ENCODE data around the gene TAS2R40. TPM values are rescaled to one million over a fixed set of nuclear protein-coding genes. Genes with fewer than 3 reads are reported as not detected.
"Not testable (repeated sequence)": the region's sequence is repeated elsewhere in the genome, so short reads cannot be mapped to it uniquely, and the experiment has no call there.

Gene TAS2R40
- polyA plus RNA-seq (2013, experiment 1 of 2; ENCODE audit: insufficient read length), result not detected
- not detected for polyA plus RNA-seq (2013, experiment 2 of 2; ENCODE audit: insufficient read length)

GRCh38 chr7:143221737-143222136 lies at the start of gene TAS2R40:
TSS of gene TAS2R40 (plus strand) at chr7:143222037. CDS start at chr7:143222079, 42 bp downstream.
- DNase-seq, result no peak

DNA sequence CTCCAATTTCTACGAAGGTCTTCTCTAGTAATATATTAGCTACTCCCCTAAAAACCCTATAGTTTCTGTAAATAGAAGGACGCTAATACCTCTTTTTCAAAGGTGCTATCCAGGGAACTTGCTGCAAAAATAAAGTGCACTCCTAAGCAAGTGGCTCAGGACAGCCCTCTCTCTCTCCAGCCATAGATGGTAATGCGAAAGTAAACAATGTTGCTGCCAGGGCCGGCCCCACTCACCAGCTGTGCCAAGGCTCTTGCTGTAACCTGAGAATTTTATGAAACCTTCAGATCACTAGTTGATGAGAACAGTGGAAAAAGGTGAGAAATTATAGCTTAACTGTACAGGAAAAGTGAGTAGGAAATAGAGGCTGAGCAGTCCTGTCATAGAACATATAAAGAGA lies 49.5 kb upstream of the TAS2R40 start:
- no peak for DNase-seq

DNA sequence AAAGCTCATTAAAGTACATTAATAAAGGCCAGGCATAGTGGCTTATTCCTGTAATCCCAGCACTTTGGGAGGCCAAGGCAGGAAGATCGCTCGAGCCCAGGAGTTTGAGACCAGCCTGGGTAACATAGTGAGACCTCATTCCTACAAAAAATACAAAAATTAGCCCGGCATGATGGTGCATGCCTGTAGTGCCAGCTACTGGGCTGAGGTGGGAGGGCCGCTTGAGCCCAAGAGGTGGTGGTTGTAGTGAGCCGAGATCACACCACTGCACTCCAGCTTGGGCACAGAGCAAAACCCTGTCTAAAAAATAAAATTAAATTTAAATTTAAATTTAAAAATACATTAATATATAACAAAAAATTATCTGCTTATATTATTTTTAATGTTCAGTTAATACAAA lies 45.7 kb upstream of the TAS2R40 start:
- no peak for DNase-seq

DNA sequence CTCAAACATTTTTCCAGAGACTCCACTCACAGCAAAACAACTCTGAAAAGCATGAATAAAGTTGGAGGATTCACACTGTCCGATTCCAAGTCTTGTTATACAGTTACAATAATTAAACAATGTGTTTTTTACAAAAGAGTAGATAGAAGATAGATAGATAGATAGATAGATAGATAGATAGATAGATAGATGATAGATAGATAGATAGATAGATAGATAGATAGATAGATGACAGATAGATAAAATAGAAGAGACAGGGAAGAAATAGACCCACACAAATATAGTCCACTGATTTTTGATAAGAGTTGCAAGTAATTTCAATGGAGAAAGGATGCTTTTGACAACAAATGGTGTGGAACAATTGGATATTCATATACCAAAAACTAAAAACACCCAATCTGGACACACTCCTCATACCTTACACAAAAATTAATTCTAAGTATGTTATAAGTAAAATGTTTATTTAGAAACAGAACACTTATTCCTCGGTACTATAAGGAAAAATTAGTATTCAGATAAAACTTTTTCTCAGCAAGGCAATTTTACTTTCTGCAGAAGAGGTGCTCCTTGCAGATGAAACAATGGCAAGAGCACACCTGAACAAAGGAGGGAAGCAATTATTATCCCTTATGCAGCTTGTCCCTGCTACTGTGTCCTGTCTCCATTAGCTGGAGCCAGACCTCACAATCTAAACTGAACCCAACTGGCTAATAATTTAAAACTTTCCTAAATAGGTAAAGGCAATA lies 44.3 kb upstream of the TAS2R40 start:
- DNase-seq, result no peak

GRCh38 chr7:143180771-143181170 lies 41.1 kb upstream of the TAS2R40 start:
- DNase-seq, result not testable (repeated sequence)

- no peak for DNase-seq
These were observed 40.5 kb upstream of the TAS2R40 start for GRCh38 chr7:143181349-143181748.

DNA sequence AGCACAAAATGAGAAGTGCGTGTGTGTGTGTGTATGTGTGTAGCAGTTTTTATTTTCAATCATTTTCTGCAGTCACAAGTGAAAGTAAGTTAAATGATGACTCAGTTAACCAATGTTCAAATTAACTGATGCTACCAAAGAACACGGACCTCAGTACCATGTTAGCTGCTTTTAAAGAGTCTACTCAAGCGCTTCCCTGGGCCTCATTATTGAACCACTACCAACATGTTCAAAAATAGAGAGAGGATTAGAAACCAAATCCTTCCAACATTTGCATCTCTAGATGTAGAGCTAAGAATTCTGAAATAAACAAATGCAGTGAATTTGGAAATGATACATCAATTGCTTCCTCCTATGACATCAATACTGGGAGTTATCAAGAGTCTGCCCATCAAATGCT lies 38.8 kb upstream of the TAS2R40 start, which contains the start of gene TAS2R39:
TAS2R39 (plus strand) TSS at position 396 of the 400 bp plus-strand sequence; CDS start at position 396, 0 bp downstream.
- DNase-seq, result no peak

DNA sequence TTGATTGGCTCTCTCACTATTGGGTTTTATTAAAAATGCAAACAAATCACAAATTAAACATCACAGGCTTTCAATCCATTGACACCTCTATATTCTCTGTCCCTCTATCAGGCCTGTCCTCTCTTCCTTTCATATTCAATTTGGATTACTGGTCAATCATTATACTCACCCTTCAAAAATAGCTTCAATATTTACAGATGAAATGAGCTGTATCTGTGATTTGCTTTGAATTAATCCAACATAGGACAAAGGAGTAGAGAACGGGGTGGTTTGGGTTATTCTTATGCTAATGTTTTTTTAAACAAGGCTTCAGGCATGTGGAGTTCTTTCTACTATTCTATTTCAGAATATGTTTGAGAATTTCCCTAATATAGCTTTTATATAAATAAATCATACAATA lies 36.3 kb upstream of the TAS2R40 start:
- DNase-seq, result no peak

DNA sequence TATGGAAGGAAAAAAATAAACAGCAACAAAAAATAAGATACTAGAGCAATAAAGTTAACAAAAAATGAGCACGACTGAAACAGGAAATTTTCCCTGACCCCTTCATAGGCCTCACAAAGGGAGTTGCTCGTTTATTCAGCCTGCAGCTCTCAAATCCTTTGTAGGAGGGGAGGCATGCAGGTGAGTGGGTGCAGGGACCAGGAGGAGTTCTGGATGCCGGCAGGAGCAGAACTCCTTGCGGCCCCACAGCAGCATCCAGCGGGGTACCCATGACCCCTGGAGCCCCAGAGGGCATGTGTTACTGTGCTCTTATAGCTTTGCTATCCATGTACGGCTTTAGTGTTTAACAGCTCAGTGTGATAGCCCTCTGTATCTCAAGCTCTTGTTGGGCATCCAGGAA lies 32.8 kb upstream of the TAS2R40 start:
- no peak for DNase-seq

GRCh38 chr7:143193880-143194279 lies 28.0 kb upstream of the TAS2R40 start:
- DNase-seq, result no peak

DNA sequence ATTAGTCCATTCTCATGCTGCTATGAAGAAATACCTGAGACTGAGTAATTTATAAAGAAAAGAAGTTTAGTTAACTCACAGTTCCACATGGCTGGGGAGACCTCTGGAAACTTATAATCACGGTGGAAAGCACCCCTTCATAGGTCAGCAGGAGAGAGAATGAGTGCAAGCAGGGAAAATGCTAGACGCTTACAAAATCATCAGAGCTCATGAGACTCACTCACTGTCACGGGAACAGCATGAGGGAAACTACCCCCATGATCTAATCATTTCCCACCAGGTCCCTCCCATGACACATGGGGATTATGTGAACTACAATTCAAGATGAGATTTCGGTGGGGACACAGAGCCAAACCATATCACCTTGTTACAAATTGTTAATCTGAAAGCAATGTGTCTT lies 22.8 kb upstream of the TAS2R40 start:
- no peak for DNase-seq

- no peak for DNase-seq
These were observed 19.7 kb upstream of the TAS2R40 start for GRCh38 chr7:143202161-143202560.

DNA sequence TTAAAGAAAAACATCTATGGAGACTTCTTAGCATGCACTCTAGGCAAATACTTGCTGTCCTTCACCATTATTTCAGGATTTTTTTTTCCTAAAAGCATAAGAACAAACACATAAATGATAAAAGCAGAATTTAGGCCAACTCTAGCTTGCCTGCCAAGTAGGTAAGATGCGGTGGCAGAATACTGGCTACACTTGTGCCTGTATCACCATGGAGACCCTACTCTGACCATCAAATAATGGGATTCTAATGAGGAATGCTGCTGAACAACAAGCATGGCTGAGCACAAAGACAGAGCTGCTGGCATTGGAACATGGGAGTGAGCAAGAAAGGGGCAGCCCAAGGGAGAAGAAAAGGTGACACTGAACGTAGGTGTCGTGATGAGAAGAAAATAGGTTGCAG lies 18.5 kb upstream of the TAS2R40 start:
- no peak for DNase-seq

DNA sequence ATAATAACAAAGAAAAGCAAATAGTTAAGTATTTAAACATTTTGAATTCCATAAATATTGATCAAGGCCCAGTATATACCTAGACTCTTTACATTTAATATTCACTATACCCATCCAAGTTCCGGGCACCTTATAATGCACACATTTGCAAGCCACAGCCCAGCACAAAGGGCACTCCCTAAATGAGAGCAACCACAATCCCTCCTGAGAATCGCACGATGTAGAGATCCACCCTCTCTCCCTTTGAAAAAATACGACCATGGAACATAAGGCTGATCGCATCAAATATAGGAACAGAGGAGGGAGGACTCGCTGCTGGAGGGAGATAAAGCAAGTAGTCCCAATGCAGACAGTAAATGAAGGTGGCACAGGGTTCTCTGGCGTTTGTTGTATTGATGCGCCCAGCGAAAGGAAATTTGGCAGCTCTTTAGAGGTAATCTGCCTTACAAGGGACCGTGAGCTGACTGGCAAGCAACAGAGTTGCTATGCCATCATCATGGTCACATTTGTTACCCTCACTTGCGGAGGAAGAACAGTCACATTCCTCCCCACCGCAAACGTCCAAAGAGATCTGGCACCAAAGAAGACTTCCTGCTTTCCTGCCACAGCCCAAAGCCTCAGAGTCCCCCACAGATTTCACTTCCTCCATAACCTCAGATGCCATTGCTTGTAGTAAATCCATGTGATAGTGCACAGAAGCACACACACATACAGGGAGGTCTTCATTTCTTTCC lies 16.1 kb upstream of the TAS2R40 start:
- DNase-seq, result no peak

GRCh38 chr7:143210541-143210940 lies 11.3 kb upstream of the TAS2R40 start:
- DNase-seq, result no peak

- DNase-seq, result not testable (repeated sequence)
These were observed 8.4 kb upstream of the TAS2R40 start for GRCh38 chr7:143213478-143213877.

DNA sequence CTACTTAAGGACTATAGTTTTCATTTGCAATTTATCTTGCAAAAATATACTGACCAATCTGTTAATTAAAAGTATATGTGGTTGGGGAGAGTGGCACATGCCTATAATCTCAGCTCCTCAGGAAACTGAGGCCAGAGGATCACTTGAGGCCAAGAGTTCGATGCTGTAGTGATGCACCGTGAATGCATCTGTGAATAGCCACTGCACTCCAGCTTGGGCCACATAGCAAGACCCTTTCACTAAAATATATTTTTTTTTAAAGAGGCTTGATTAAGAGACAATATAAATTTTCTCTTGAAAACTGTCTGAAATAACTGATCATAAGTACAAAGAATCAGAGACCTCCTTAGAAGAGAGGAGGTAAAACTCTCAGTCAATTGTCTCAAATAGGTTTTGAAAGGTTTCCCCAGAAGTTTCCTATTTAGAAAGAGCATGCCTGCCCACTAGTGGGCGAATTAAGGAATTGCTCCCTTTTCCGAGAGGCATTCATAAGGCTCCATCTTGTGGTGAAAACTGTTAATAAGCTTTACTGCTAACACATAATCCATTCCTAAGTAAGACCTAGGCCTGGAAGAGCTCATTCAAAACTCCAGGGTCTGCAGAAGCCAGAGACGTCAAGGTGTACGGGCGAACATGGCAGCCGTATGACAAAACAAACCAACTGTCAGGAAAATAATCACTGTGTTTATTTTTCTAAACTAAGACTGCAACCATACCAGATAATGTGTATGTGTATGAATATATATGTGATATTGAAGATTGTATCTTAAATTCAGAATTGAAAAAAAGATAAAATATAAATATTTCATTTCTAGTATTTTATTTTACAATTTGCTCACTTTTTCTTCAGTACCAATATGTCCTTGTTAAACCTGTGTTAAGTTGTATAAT lies 6.8 kb upstream of the TAS2R40 start:
- DNase-seq, result peak; percentile 77

- DNase-seq, result no peak
These were observed 5.7 kb upstream of the TAS2R40 start for GRCh38 chr7:143216151-143216550.

DNA sequence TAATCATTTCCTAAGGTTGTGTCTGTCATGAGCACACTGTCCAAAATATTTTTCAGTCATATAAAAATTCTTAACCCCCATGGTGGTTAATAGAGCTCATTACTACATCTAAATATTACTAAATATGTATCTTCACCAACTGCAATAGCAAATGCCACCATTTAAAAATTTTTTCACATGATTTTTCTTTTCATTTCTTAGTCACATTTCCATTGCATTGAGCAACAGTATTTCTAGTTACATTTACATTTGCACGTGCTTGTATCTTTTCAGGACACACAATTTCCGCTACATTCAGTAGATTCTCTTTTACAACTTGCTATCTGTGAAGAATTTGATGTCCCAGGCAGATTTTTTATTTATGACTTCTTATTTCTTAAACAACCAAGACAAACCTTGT lies 5.2 kb upstream of the TAS2R40 start:
- no peak for DNase-seq

DNA sequence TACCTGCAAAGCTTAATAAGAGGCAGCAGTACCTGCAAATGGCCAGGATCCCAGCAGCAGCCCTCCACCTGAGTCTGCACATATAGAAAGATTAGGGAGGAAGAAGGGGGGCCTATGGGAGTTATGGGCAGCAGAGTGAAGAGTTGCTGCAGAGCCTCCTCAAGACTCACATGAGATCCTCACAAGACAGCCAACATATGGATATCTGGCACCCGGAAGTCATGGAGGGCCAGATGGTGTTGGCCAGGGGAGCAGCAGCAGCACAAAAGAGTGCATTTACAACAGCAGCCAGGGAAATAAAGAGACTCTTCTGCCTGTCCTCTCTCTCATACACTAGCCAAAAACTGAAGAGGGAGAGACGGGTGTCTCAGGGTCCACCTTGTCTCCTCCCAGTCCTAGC lies 4.0 kb upstream of the TAS2R40 start:
- no peak for DNase-seq

GRCh38 chr7:143221286-143221685 lies 551 bp upstream of the TAS2R40 start:
- no peak for DNase-seq

DNA sequence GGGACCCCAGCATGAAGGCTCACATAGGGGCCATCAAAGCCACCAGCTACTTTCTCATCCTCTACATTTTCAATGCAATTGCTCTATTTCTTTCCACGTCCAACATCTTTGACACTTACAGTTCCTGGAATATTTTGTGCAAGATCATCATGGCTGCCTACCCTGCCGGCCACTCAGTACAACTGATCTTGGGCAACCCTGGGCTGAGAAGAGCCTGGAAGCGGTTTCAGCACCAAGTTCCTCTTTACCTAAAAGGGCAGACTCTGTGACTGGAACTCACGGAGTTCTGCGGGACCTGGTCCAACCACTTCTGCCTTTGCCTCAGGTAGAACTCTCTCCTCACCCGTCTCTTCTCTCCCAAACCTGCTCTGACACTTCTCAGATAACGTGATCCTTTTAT lies 945 bp downstream of the TAS2R40 start:
- DNase-seq, result no peak

DNA sequence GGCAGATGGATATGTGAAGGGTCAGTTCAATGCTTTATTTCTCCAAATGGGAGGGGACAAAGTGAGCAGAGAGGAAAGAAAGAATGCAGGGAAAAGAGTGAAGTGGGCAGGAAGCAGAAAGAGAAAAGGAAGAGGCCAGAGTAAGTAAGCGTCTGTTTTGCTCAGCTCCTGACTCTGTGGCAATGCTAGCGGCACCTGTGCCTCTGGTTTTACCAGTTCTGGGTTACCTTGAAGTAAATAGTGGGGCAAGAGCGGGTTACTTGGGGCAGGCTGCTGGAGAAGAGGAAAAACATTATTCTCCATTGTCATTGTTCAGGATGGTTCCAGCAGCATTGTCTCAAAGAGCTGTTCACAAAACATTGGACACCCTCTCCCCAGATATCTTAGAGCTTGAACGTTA lies 1.9 kb downstream of the TAS2R40 start:
- no peak for DNase-seq
